Brain microvascular endothelial cell (primary cell): ENCODE results near the gene TFCP2L1.
"Not testable (repeated sequence)": the region's sequence is repeated elsewhere in the genome, so short reads cannot be mapped to it uniquely, and the experiment has no call there.

Experiments used
- DNase-seq: peaks from one replicate; pipeline ENCODE4 v3.0.0-alpha.2; 2020
- H3K27ac ChIP-seq: fragments of 250-450 bp; sonication (Bioruptor Pico); 2 replicates; pipeline ENCODE4 v1.5.1; 2020; ENCODE audit warnings: mild to moderate bottlenecking, moderate library complexity
- H3K27me3 ChIP-seq: fragments of 250-450 bp; sonication (Bioruptor Pico); replicated peaks from 2 replicates; pipeline ENCODE4 v1.5.1; 2020; ENCODE audit warnings: mild to moderate bottlenecking
- H3K36me3 ChIP-seq: fragments of 250-450 bp; sonication (Bioruptor Pico); replicated peaks from 2 replicates; pipeline ENCODE4 v1.5.1; 2020; ENCODE audit warnings: mild to moderate bottlenecking
- H3K4me3 ChIP-seq: 2 replicates; pipeline ENCODE4 v1.5.1; 2011; ENCODE audit warnings: low read depth, mild to moderate bottlenecking, control low read depth, low read length, moderate library complexity
- in situ Hi-C: cut with HindIII; loops from 2 replicates; pipeline ENCODE4 v1.10.0; 2017; ENCODE audit warnings: low sequenced_read_pairs, low pct_ligation_motif_present
- TF ChIP-seq, protein P1 (sequence below): IDR thresholded peaks from 2 replicates; pipeline ENCODE4 v1.5.1; 2011; ENCODE audit warnings: low read depth, mild to moderate bottlenecking, moderate library complexity, low read length, control low read depth, inconsistent platforms; ENCODE audit errors: missing control alignments

TFCP2L1 gene, protein sequence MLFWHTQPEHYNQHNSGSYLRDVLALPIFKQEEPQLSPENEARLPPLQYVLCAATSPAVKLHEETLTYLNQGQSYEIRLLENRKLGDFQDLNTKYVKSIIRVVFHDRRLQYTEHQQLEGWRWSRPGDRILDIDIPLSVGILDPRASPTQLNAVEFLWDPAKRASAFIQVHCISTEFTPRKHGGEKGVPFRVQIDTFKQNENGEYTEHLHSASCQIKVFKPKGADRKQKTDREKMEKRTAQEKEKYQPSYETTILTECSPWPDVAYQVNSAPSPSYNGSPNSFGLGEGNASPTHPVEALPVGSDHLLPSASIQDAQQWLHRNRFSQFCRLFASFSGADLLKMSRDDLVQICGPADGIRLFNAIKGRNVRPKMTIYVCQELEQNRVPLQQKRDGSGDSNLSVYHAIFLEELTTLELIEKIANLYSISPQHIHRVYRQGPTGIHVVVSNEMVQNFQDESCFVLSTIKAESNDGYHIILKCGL

DNA sequence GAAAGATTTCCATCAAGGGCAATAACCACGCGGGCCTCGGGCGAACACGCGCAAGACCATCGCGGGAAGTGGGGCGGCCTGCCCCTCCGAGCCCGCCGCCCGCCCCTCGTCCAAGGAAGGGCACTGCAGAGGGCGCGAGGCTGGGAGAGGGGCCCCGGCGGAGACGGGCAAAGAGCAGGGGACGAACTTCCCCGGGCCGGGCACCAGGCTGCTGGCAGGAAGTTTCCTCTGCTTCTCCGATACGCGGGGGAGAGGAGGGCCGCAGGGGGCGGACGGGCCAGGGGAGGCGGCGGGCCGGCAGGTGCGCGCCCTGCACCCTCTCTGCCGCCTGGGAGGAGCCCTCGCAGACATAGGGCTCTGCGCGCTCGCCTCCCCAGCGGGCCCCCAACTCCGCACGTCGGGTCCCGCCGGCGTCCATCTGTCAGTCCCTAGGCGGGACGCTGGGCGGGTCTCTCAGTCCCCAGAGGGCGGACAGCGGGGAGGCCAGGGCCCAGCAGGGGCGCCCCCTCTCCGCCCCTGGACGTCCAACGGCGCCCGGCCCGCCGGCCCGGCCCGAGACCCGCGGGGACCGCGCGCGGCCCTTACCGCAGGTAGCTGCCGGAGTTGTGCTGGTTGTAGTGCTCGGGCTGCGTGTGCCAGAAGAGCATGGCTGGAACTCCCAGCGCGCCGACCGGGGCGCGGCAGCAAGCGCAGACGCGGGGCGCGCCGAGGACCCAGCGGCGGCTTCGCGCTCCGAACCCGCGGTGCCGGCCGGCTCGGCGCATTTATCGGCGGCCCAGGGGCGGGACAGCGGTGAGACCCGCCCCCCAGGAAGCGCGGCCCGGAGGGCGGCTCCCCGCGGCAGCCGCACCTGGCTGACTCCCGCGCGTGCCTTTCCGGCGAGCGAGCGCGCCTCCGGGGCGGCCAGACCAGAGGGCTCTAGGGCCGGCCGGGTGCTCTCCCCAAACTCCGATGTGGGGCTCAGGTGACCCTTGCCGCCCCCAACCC lies at the start of gene TFCP2L1:
TSS of gene TFCP2L1 (minus strand) at position 740 of the 987 bp plus-strand sequence. CDS start at position 647, 93 bp downstream.
- H3K36me3 ChIP-seq: no peaks in the 10 kb centered on the region
- H3K27me3 ChIP-seq: peaks cover 29% of the 10 kb centered on the region
- DNase-seq: no peak
- TF ChIP-seq, protein P1, sequence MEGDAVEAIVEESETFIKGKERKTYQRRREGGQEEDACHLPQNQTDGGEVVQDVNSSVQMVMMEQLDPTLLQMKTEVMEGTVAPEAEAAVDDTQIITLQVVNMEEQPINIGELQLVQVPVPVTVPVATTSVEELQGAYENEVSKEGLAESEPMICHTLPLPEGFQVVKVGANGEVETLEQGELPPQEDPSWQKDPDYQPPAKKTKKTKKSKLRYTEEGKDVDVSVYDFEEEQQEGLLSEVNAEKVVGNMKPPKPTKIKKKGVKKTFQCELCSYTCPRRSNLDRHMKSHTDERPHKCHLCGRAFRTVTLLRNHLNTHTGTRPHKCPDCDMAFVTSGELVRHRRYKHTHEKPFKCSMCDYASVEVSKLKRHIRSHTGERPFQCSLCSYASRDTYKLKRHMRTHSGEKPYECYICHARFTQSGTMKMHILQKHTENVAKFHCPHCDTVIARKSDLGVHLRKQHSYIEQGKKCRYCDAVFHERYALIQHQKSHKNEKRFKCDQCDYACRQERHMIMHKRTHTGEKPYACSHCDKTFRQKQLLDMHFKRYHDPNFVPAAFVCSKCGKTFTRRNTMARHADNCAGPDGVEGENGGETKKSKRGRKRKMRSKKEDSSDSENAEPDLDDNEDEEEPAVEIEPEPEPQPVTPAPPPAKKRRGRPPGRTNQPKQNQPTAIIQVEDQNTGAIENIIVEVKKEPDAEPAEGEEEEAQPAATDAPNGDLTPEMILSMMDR: no peak
- in situ Hi-C loops: no loop called here
- peak within 1 kb of the TSS; percentile 15 for H3K4me3 ChIP-seq
- no peak within 1 kb of the TSS for H3K27ac ChIP-seq

DNA sequence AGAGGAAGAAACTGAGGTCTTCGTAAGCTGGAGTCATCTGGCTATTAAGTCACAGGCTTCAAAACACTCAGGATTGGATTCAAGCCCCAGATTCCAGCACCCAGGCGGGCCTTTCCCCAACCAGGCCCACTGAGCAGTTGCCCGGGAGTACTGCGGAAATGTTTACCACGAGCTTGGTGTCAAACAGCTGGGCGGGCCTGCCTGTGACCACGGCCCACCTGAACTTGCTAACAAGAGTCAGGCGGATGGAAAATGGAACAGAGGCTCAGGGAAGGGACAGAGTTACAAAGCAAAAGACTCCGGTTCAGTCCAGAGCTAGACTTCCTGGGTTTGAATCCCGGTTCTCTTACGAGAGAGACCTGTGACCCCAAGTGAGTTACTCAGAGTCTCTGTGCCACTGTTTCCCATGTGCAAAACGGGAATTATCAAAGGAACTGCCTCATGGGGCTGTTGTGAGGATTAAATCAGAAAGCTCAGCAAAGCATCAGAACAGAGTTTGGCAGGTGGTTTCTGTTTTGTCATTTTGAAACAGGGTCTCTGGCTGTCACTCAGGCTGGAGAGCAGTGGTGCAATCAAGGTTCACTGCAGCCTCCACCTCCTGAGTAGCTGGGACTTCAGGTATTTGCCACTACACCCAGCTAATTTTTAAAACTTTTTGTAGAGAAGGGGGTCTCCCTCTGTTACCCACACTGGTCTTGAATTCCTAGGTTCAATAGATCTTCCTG lies 49.0 kb upstream of the TFCP2L1 start:
- DNase-seq: no peak
- H3K27ac ChIP-seq: no peak overlapping the region
- TF ChIP-seq, protein P1: no peak
- H3K27me3 ChIP-seq: no peaks in the 10 kb centered on the region
- no peak overlapping the region for H3K4me3 ChIP-seq
- peaks cover 3% of the 10 kb centered on the region for H3K36me3 ChIP-seq
- in situ Hi-C loops: no loop called here

DNA sequence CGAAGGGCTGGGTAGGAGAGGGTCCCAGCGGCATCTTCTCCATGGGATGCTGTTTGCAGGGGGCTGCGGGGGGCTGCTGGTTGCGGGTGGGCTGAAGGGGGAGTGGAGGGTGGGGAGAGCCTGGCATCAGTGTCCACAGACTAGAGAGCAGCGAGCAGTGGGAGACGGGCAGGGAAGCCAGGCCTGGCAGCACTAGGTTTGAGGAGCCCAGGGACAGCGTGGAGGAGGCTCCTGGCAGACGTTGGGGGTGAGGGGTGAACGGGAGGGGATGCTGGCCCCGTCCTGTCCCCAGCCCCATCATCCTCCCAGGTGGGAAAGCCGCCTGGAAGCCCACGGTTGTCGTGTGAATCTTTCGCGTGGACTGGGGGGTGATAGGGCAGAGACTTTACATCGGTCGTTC lies 48.2 kb upstream of the TFCP2L1 start:
- peaks cover 2% of the 10 kb centered on the region for H3K36me3 ChIP-seq
- TF ChIP-seq, protein P1: no peak
- H3K4me3 ChIP-seq: no peak overlapping the region
- in situ Hi-C loops: no loop called here
- no peak for DNase-seq
- H3K27me3 ChIP-seq: no peaks in the 10 kb centered on the region
- H3K27ac ChIP-seq: no peak overlapping the region

DNA sequence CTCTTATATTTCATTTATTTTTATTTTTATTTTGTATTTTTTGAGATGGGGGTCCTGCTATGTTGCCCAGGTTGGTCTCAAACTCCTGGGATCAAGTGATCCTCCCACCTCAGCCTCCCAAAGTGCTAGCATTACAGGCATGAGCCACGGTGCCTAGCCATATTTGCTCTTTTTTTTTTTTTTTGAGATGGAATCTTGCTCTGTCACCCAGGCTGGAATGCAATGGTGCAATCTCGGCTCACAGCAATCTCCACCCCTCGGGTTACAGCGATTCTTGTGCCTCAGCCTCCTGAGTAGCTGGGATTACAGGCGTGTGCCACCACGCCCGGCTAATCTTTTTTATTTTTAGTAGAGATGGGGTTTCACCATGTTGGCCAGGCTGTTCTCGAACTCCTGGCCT lies 46.3 kb upstream of the TFCP2L1 start:
- H3K27ac ChIP-seq, H3K27me3 ChIP-seq, DNase-seq, in situ Hi-C loops, H3K36me3 ChIP-seq, H3K4me3 ChIP-seq: not testable (repeated sequence)

DNA sequence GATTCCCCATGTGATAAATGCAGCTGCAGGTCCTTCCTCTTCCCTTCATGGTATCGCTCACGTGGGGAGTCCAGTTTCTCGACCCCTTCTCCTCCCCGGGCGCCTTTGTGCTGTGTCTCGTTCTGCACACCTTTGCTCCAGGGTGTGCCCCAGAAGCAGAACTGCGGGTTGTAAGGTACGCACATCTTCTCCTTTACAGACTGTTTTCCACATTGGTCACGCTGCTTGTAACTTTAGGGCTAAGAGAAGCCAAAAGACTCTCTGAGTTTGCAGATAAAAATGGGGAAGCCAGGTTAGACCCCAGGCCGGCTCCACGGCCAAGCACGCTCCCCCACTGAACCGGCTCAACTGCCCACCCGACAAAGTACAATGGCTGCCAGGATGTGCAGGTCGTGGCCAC lies 45.9 kb upstream of the TFCP2L1 start:
- in situ Hi-C loops: no loop called here
- TF ChIP-seq, protein P1: no peak
- Histone ChIP-seq H3K27me3 (no peaks in the 10 kb centered on the region), H3K36me3 (no peaks in the 10 kb centered on the region), H3K4me3 (no peak overlapping the region), H3K27ac (no peak overlapping the region)
- no peak for DNase-seq
